OCI-LY1 (cell line): ENCODE measurements around the gene SRPRA.

Experiments
- EZH2 ChIP-seq: fragments of 200-600 bp; sonication (generic), shearing (Covaris generic); IDR thresholded peaks from 2 replicates; pipeline ENCODE4 v1.8.0; 2017; ENCODE audit warnings: borderline replicate concordance, mixed run types, mild to moderate bottlenecking, antibody characterized with exemption, low read length, moderate library complexity, mixed read lengths
- TF ChIP-seq, protein P1 (sequence below): fragments of 200-600 bp; sonication (generic), shearing (Covaris generic); IDR thresholded peaks from 2 replicates; pipeline ENCODE4 v1.5.1; 2017; ENCODE audit warnings: mild to moderate bottlenecking, antibody characterized with exemption, low read length, moderate library complexity, mixed read lengths

- TF ChIP-seq, protein P1, sequence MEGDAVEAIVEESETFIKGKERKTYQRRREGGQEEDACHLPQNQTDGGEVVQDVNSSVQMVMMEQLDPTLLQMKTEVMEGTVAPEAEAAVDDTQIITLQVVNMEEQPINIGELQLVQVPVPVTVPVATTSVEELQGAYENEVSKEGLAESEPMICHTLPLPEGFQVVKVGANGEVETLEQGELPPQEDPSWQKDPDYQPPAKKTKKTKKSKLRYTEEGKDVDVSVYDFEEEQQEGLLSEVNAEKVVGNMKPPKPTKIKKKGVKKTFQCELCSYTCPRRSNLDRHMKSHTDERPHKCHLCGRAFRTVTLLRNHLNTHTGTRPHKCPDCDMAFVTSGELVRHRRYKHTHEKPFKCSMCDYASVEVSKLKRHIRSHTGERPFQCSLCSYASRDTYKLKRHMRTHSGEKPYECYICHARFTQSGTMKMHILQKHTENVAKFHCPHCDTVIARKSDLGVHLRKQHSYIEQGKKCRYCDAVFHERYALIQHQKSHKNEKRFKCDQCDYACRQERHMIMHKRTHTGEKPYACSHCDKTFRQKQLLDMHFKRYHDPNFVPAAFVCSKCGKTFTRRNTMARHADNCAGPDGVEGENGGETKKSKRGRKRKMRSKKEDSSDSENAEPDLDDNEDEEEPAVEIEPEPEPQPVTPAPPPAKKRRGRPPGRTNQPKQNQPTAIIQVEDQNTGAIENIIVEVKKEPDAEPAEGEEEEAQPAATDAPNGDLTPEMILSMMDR: no peak
- no peak for TF ChIP-seq EZH2
Observed at GRCh38 chr11:126231725-126232459, 36.8 kb downstream of the SRPRA start.
